ENCODE data around the gene HVCN1. TPM values are rescaled to one million over a fixed set of nuclear protein-coding genes. Genes with fewer than 3 reads are reported as not detected.

HVCN1 gene
- total and polyA plus RNA-seq, 2 of the 13 experiments (the other 11 are each of a cell fraction or from before 2014, with no cell fraction given), result 0.49 to 1.3 TPM

- ATAC-seq (no peak), DNase-seq (ENCODE audit: low spot score) (no peak), FAIRE-seq (no peak)
- Histone ChIP-seq H2AFZ (ENCODE audit: low read length) (no peak overlapping the region), H4K20me1 (ENCODE audit: insufficient read depth, low read length) (no peaks in the 10 kb centered on the region), H3K4me2 (ENCODE audit: low read depth, low read length) (no peak overlapping the region), H3K27me3 (ENCODE audit: control insufficient read depth in 1 of 2, insufficient read depth in 2 of 2, low read length in 2 of 2) (peaks cover 0 to 17% of the 10 kb centered on the region in 2 experiments), H3K9me3 (ENCODE audit: low read length) (no peaks in the 10 kb centered on the region), H3K9ac (ENCODE audit: insufficient read depth, low read depth, low read length) (no peak overlapping the region), H3K27ac (ENCODE audit: extremely low read length, insufficient read depth, low read length) (no peak overlapping the region), H3K79me2 (ENCODE audit: insufficient read depth, low read length) (no peaks in the 10 kb centered on the region), H3K4me3 (replicated peaks in 1 of 3; ENCODE audit: insufficient read depth in 1 of 3, low read depth in 2 of 3, low read length in 3 of 3) (no peak overlapping the region), H3K36me3 (replicated peaks in 1 of 2; ENCODE audit: control insufficient read depth in 1 of 2, insufficient read depth in 2 of 2, low read length in 2 of 2) (no peaks in the 10 kb centered on the region), H3K4me1 (ENCODE audit: insufficient read depth, low read length) (peaks cover 4% of the 10 kb centered on the region)
- WGBS (ENCODE audit: low lambda C conversion rate), result 74% methylated on average over 12 of the region's 12 CpGs
- intact Hi-C loops (cut with micrococcal nuclease; ENCODE audit: unreplicated experiment) (no loop called here), in situ Hi-C loops (cut with HindIII; ENCODE audit: extremely low pct_ligation_motif_present, low pct_unique_long_range_greater_than_20kb) (no loop called here)
- CTCF ChIA-PET (ENCODE audit: low intra/inter-chr PET ratio, low total read pairs), result no interaction called here
- POLR2A ChIA-PET, result no interaction called here
- BruUV-seq (replicated peaks), result no TSS peak
- TF ChIP-seq HDAC2 (CRISPR knock-in tag; IDR thresholded peaks at IDR 0.05) (no peak), SATB2 (CRISPR knock-in tag; IDR thresholded peaks at IDR 0.05) (no peak), ZNF18 (CRISPR knock-in tag; IDR thresholded peaks at IDR 0.05; ENCODE audit: insufficient replicate concordance) (no peak), SOX13 (IDR thresholded peaks at IDR 0.05) (no peak), SOX13 (CRISPR knock-in tag; conservative IDR thresholded peaks at IDR 0.05 in 1 of 2, IDR thresholded peaks at IDR 0.05 in 1 of 2) (no peak), EED (CRISPR knock-in tag; IDR thresholded peaks at IDR 0.05) (no peak), ZNF24 (IDR thresholded peaks at IDR 0.05) (no peak), ZNF232 (CRISPR knock-in tag; IDR thresholded peaks at IDR 0.05; ENCODE audit: borderline replicate concordance) (no peak), RARG (CRISPR knock-in tag; IDR thresholded peaks at IDR 0.05; ENCODE audit: low read depth) (no peak), ARID4A (CRISPR knock-in tag; IDR thresholded peaks at IDR 0.05; ENCODE audit: borderline replicate concordance) (no peak)
- TF ChIP-seq, protein P1, sequence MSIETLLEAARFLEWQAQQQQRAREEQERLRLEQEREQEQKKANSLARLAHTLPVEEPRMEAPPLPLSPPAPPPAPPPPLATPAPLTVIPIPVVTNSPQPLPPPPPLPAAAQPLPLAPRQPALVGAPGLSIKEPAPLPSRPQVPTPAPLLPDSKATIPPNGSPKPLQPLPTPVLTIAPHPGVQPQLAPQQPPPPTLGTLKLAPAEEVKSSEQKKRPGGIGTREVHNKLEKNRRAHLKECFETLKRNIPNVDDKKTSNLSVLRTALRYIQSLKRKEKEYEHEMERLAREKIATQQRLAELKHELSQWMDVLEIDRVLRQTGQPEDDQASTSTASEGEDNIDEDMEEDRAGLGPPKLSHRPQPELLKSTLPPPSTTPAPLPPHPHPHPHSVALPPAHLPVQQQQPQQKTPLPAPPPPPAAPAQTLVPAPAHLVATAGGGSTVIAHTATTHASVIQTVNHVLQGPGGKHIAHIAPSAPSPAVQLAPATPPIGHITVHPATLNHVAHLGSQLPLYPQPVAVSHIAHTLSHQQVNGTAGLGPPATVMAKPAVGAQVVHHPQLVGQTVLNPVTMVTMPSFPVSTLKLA (IDR thresholded peaks at IDR 0.05), result no peak
These were observed 9.7 kb downstream of the HVCN1 start for GRCh38 chr12:110679201-110679600.
